H9 (cell line): ENCODE measurements around the gene ZDHHC19. TPM values are rescaled to one million over a fixed set of nuclear protein-coding genes. Genes with fewer than 3 reads are reported as not detected.
A peak's percentile ranks its signal among the peaks of the same experiment; 100 is the strongest.

Source experiments
- DNase-seq: peaks from one replicate; pipeline ENCODE4 v3.0.0-alpha.2; 2017
- H2AFZ ChIP-seq: one replicate; pipeline ENCODE4 v1.6.1; 2013; ENCODE audit warnings: mild to moderate bottlenecking, low read length, control low read depth, moderate library complexity
- H2AK5ac ChIP-seq: 2 replicates; pipeline ENCODE4 v1.6.1; 2013; ENCODE audit warnings: low read length, control low read depth, mixed read lengths; ENCODE audit not compliant: insufficient read length
- H2BK120ac ChIP-seq: one replicate; pipeline ENCODE4 v1.6.1; 2013; ENCODE audit warnings: low read depth, mild to moderate bottlenecking, low read length, control low read depth, inconsistent platforms; ENCODE audit not compliant: poor library complexity, severe bottlenecking
- H2BK12ac ChIP-seq: 2 replicates; pipeline ENCODE4 v1.6.1; 2013; ENCODE audit warnings: low read length, control low read depth, mixed read lengths, low read depth; ENCODE audit not compliant: insufficient read length
- H2BK15ac ChIP-seq: 2 replicates; pipeline ENCODE4 v1.6.1; 2013; ENCODE audit warnings: low read depth, low read length, control low read depth
- H2BK20ac ChIP-seq: one replicate; pipeline ENCODE4 v1.6.1; 2013; ENCODE audit warnings: low read depth, mild to moderate bottlenecking, low read length, control low read depth, inconsistent platforms; ENCODE audit not compliant: poor library complexity, severe bottlenecking
- H2BK5ac ChIP-seq: 2 replicates; pipeline ENCODE4 v1.6.1; 2013; ENCODE audit warnings: low read length, control low read depth, mixed read lengths; ENCODE audit not compliant: insufficient read length
- H3K14ac ChIP-seq: 2 replicates; pipeline ENCODE4 v1.6.1; 2013; ENCODE audit warnings: low read length, control low read depth; ENCODE audit not compliant: insufficient read depth
- H3K18ac ChIP-seq: 2 replicates; pipeline ENCODE4 v1.6.1; 2013; ENCODE audit warnings: low read depth, mild to moderate bottlenecking, mixed read lengths, low read length, control low read depth; ENCODE audit not compliant: insufficient read length
- H3K23ac ChIP-seq: 2 replicates; pipeline ENCODE4 v1.6.1; 2013; ENCODE audit warnings: low read length, control low read depth, mixed read lengths, low read depth; ENCODE audit not compliant: insufficient read length
- H3K23me2 ChIP-seq: 2 replicates; pipeline ENCODE4 v1.6.1; 2013; ENCODE audit warnings: low read depth, mild to moderate bottlenecking, mixed read lengths, low read length, control low read depth; ENCODE audit not compliant: insufficient read length, poor library complexity, severe bottlenecking
- H3K27ac ChIP-seq: 2 replicates; pipeline ENCODE4 v1.5.1; 2013; ENCODE audit warnings: low read length, control low read depth, mixed read lengths, low read depth; ENCODE audit not compliant: insufficient read length
- H3K27me3 ChIP-seq: 2 replicates; pipeline ENCODE4 v1.6.1; 2013; ENCODE audit warnings: low read length, control low read depth, inconsistent platforms; ENCODE audit not compliant: insufficient read depth
- H3K4ac ChIP-seq: 2 replicates; pipeline ENCODE4 v1.6.1; 2013; ENCODE audit warnings: low read depth, mild to moderate bottlenecking, control low read depth, inconsistent platforms, low read length, moderate library complexity
- H3K4me1 ChIP-seq: 2 replicates; pipeline ENCODE4 v1.6.1; 2013; ENCODE audit warnings: low read length, control low read depth, inconsistent platforms; ENCODE audit not compliant: insufficient read depth
- H3K4me2 ChIP-seq: 2 replicates; pipeline ENCODE4 v1.6.1; 2013; ENCODE audit warnings: low read length, control low read depth, mixed read lengths; ENCODE audit not compliant: insufficient read length, insufficient read depth
- H3K56ac ChIP-seq: 2 replicates; pipeline ENCODE4 v1.6.1; 2013; ENCODE audit warnings: low read depth, mild to moderate bottlenecking, mixed read lengths, low read length, control low read depth; ENCODE audit not compliant: insufficient read length
- H3K79me1 ChIP-seq: 2 replicates; pipeline ENCODE4 v1.6.1; 2013; ENCODE audit warnings: low read depth, mild to moderate bottlenecking, moderate library complexity, low read length, control low read depth, inconsistent platforms; ENCODE audit not compliant: insufficient read depth, poor library complexity, severe bottlenecking
- H3K79me2 ChIP-seq: 2 replicates; pipeline ENCODE4 v1.6.1; 2013; ENCODE audit warnings: low read length, control low read depth, inconsistent platforms; ENCODE audit not compliant: insufficient read depth
- H3K9ac ChIP-seq: 2 replicates; pipeline ENCODE4 v1.6.1; 2013; ENCODE audit warnings: low read length, control low read depth, mixed read lengths; ENCODE audit not compliant: insufficient read length; ENCODE audit errors: extremely low read depth
- H3K9me3 ChIP-seq: one replicate; pipeline ENCODE4 v1.6.1; 2013; ENCODE audit warnings: low read depth, low read length, inconsistent platforms; ENCODE audit not compliant: control insufficient read depth
- H3T11ph ChIP-seq: one replicate; pipeline ENCODE4 v1.6.1; 2013; ENCODE audit warnings: mild to moderate bottlenecking, low read length, control low read depth, inconsistent platforms
- H4K20me1 ChIP-seq: one replicate; pipeline ENCODE4 v1.6.1; 2013; ENCODE audit not compliant: control insufficient read depth, insufficient read length, insufficient read depth
- H4K5ac ChIP-seq: 2 replicates; pipeline ENCODE4 v1.6.1; 2013; ENCODE audit warnings: low read depth, mild to moderate bottlenecking, mixed read lengths, low read length, control low read depth; ENCODE audit not compliant: insufficient read length
- H4K8ac ChIP-seq: replicated peaks from 2 replicates; pipeline ENCODE4 v1.6.1; 2013; ENCODE audit warnings: low read length, control low read depth, mixed read lengths, low read depth; ENCODE audit not compliant: insufficient read length
- H4K91ac ChIP-seq: 2 replicates; pipeline ENCODE4 v1.6.1; 2013; ENCODE audit warnings: low read depth, mild to moderate bottlenecking, moderate library complexity, mixed read lengths, low read length, control low read depth; ENCODE audit not compliant: insufficient read length
- H3K27ac Mint-ChIP-seq, 3 experiments: 2 replicates in 2 of 3; 3 replicates in 1 of 3; pipeline ENCODE4 v1.8.0; 2020 to 2021; ENCODE audit warnings: mixed read lengths in 3 of 3, mild to moderate bottlenecking in 1 of 3, moderate library complexity in 1 of 3
- H3K27me3 Mint-ChIP-seq: 2 replicates; pipeline ENCODE4 v1.8.0; 2021; ENCODE audit warnings: low read depth, mild to moderate bottlenecking, moderate library complexity, mixed read lengths
- H3K36me3 Mint-ChIP-seq, 3 experiments: 2 replicates in 2 of 3; 3 replicates in 1 of 3; pipeline ENCODE4 v1.8.0; 2020 to 2021; ENCODE audit warnings: low read depth in 3 of 3, mixed read lengths in 3 of 3; ENCODE audit not compliant: insufficient read depth in 1 of 3
- H3K4me1 Mint-ChIP-seq, 2 experiments: 2 replicates each; pipeline ENCODE4 v1.8.0; 2020; ENCODE audit warnings: mixed read lengths in 2 of 2
- H3K4me3 Mint-ChIP-seq, 2 experiments: 2 replicates in 1 of 2; 3 replicates in 1 of 2; pipeline ENCODE4 v1.8.0; 2020 to 2021; ENCODE audit warnings: mild to moderate bottlenecking in 2 of 2, mixed read lengths in 2 of 2, moderate library complexity in 1 of 2
- H3K9me3 Mint-ChIP-seq, 2 experiments: 2 replicates in 1 of 2; 3 replicates in 1 of 2; pipeline ENCODE4 v1.8.0; 2020; ENCODE audit warnings: mild to moderate bottlenecking in 2 of 2, mixed read lengths in 2 of 2, moderate library complexity in 1 of 2
- CTCF ChIP-seq: fragments of 200-600 bp; sonication (generic); conservative IDR thresholded peaks from 3 replicates; pipeline ENCODE4 v1.8.0; 2021; ENCODE audit warnings: antibody characterized with exemption, mild to moderate bottlenecking
- WGBS: extraction: QIAGEN DNeasy Blood & Tissue Kit; methylation state at CpG from one replicate; pipeline ENCODE4 v1.1.7; 2013; ENCODE audit warnings: missing lambda C conversion rate, low lambda C conversion rate, mixed read lengths; ENCODE audit not compliant: insufficient read length; ENCODE audit errors: extremely low coverage; 5-methylcytosine and 5-hydroxymethylcytosine counted together
- total RNA-seq: library from RNA; stranded (reverse); gene quantifications from 2 replicates; pipeline ENCODE4 v1.2.1, GENCODE V29; 2021

The ZDHHC19 gene
- total RNA-seq, 1 experiment from 2014 or later, result 2.2 TPM

GRCh38 chr3:196186651-196187573, 24.3 kb downstream of the ZDHHC19 start:
- Histone ChIP-seq H3T11ph (no peak overlapping the region), H3K4ac (no peak overlapping the region), H3K23me2 (no peaks in the 10 kb centered on the region), H3K9ac (no peak overlapping the region), H3K9me3 (no peaks in the 10 kb centered on the region), H3K23ac (no peak overlapping the region), H2BK20ac (no peak overlapping the region), H3K18ac (peak overlapping the region; percentile 45), H2AFZ (no peak overlapping the region), H4K8ac (no peak overlapping the region), H3K14ac (peak overlapping the region; percentile 77), H4K91ac (no peak overlapping the region), H3K4me1 (no peaks in the 10 kb centered on the region), H3K4me2 (no peak overlapping the region), H2BK12ac (no peak overlapping the region), H3K79me1 (no peaks in the 10 kb centered on the region), H4K20me1 (no peaks in the 10 kb centered on the region), H2BK15ac (no peak overlapping the region), H3K56ac (no peak overlapping the region), H4K5ac (no peak overlapping the region), H3K27me3 (no peaks in the 10 kb centered on the region), H3K79me2 (no peaks in the 10 kb centered on the region), H2BK5ac (no peak overlapping the region), H2BK120ac (no peak overlapping the region), H2AK5ac (no peak overlapping the region), H3K27ac (no peak overlapping the region)
- peaks cover 13 to 16% of the 10 kb centered on the region in 2 experiments for H3K4me1 Mint-ChIP-seq
- H3K9me3 Mint-ChIP-seq, result no peaks in the 10 kb centered on the region
- no peak for TF ChIP-seq CTCF
- H3K27ac Mint-ChIP-seq, result peak overlapping the region in 2 of 3 experiments; percentile 13 to 82; a peak in 4 of 7 replicates
- H3K36me3 Mint-ChIP-seq, result no peaks in the 10 kb centered on the region
- H3K27me3 Mint-ChIP-seq, result no peaks in the 10 kb centered on the region
- H3K4me3 Mint-ChIP-seq, result peak overlapping the region; percentile 8 to 60; a peak in 4 of 5 replicates
- peak; percentile 87 for DNase-seq
- WGBS, result no CpG with 5 or more reads among the region's 31 CpGs
